ENCODE data around the gene ATP6V1E1.

GRCh38 chr22:17597217-17597616 lies 31.3 kb downstream of the ATP6V1E1 start:
- no peak for TF ChIP-seq CTCF (IDR thresholded peaks at IDR 0.05; ENCODE audit: low read length)
- no peak for TF ChIP-seq EZH2 (optimal IDR thresholded peaks at IDR 0.05; ENCODE audit: low read depth, low read length)
- no peak for TF ChIP-seq EZH2phosphoT487 (IDR thresholded peaks at IDR 0.05; ENCODE audit: low read length)

Measured in MM.1S (cell line).